Liver (tissue), 9 donors: ENCODE results near the gene PYM1. TPM values are rescaled to one million over a fixed set of nuclear protein-coding genes. Genes with fewer than 3 reads are reported as not detected.

Experiments
- DNase-seq: peaks from one replicate; pipeline ENCODE4 v3.0.0-alpha.2; 2017; ENCODE audit warnings: low spot score
- H3K27ac ChIP-seq, 2 donors: one replicate each; pipeline ENCODE4 v1.7.0; 2013; ENCODE audit warnings: inconsistent platforms in 2 of 2, low read length in 2 of 2, control low read depth in 1 of 2, low read depth in 1 of 2, mild to moderate bottlenecking in 1 of 2
- H3K27me3 ChIP-seq, 4 donors: one replicate each; pipeline versions ENCODE4 v1.6.1 to v1.7.0; 2013; ENCODE audit warnings: low read length in 3 of 4, inconsistent platforms in 1 of 4, mild to moderate bottlenecking in 1 of 4, moderate library complexity in 1 of 4; ENCODE audit not compliant: control insufficient read depth in 4 of 4, insufficient read depth in 4 of 4
- H3K36me3 ChIP-seq, 4 donors: one replicate each; pipeline versions ENCODE4 v1.6.1 to v1.7.0; 2013; ENCODE audit warnings: low read length in 3 of 4, mild to moderate bottlenecking in 3 of 4, low read depth in 1 of 4, moderate library complexity in 1 of 4; ENCODE audit not compliant: control insufficient read depth in 4 of 4, insufficient read depth in 3 of 4
- H3K4me1 ChIP-seq, 4 donors: one replicate each; pipeline versions ENCODE4 v1.6.1 to v1.7.0; 2013; ENCODE audit warnings: low read length in 3 of 4, mild to moderate bottlenecking in 3 of 4, moderate library complexity in 1 of 4; ENCODE audit not compliant: control insufficient read depth in 4 of 4, insufficient read depth in 4 of 4
- H3K4me3 ChIP-seq, 3 donors: one replicate each; pipeline versions ENCODE4 v1.6.1 to v1.7.0; 2013; ENCODE audit warnings: low read length in 3 of 3, control low read depth in 1 of 3, low read depth in 1 of 3, mild to moderate bottlenecking in 1 of 3
- H3K9ac ChIP-seq, 2 donors: one replicate each; pipeline ENCODE4 v1.7.0; 2013; ENCODE audit warnings: low read length in 2 of 2, mild to moderate bottlenecking in 2 of 2, moderate library complexity in 2 of 2, control low read depth in 1 of 2, low read depth in 1 of 2
- H3K9me3 ChIP-seq, 4 donors: one replicate each; pipeline versions ENCODE4 v1.6.1 to v1.7.0; 2013; ENCODE audit warnings: low read length in 3 of 4; ENCODE audit not compliant: control insufficient read depth in 4 of 4
- EGR1 ChIP-seq, 2 donors: IDR thresholded peaks; 2 replicates each; pipeline ENCODE4 v1.6.1; 2016 to 2018; ENCODE audit warnings: antibody characterized with exemption in 2 of 2, low read depth in 2 of 2
- FOXA1 ChIP-seq: IDR thresholded peaks from 2 replicates; pipeline ENCODE4 v1.6.1; 2016; ENCODE audit warnings: antibody characterized with exemption
- FOXA2 ChIP-seq: IDR thresholded peaks from 2 replicates; pipeline ENCODE4 v1.6.1; 2016; ENCODE audit warnings: antibody characterized with exemption
- GABPA ChIP-seq, 2 donors: IDR thresholded peaks in 1 of 2; conservative IDR thresholded peaks in 1 of 2; 2 replicates each; pipeline ENCODE4 v1.6.1; 2016; ENCODE audit warnings: antibody characterized with exemption in 2 of 2, mild to moderate bottlenecking in 1 of 2, moderate library complexity in 1 of 2
- HNF4A ChIP-seq, 2 donors: conservative IDR thresholded peaks; 2 replicates each; pipeline ENCODE4 v1.6.1; 2016; ENCODE audit warnings: antibody characterized with exemption in 2 of 2, mild to moderate bottlenecking in 2 of 2
- HNF4G ChIP-seq: IDR thresholded peaks from 2 replicates; pipeline ENCODE4 v1.6.1; 2016; ENCODE audit warnings: antibody characterized with exemption
- NR2F2 ChIP-seq: IDR thresholded peaks from 2 replicates; pipeline ENCODE4 v1.6.1; 2016; ENCODE audit warnings: antibody characterized with exemption
- RAD21 ChIP-seq, 2 donors: IDR thresholded peaks; 2 replicates each; pipeline ENCODE4 v1.6.1; 2016; ENCODE audit warnings: antibody characterized with exemption in 2 of 2, mild to moderate bottlenecking in 2 of 2
- TAF1 ChIP-seq: conservative IDR thresholded peaks from 2 replicates; pipeline ENCODE4 v1.6.1; 2016; ENCODE audit warnings: antibody characterized with exemption, mild to moderate bottlenecking
- YY1 ChIP-seq: IDR thresholded peaks from 2 replicates; pipeline ENCODE4 v1.6.1; 2016; ENCODE audit warnings: antibody characterized with exemption, mild to moderate bottlenecking
- WGBS: extraction: QIAGEN DNeasy Blood & Tissue Kit; methylation state at CpG from one replicate; pipeline ENCODE4 v1.1.7; 2013; 5-methylcytosine and 5-hydroxymethylcytosine counted together
- polyA plus RNA-seq, 2 donors: library from polyadenylated mRNA; stranded (reverse) in 1 of 2; unstranded in 1 of 2; fragments of 200-250 nt in 1 of 2; fragments of >200 nt in 1 of 2; fragmentation: Nextera tagmentation in 1 of 2; extraction: Ambion mirVana in 1 of 2; gene quantifications; one replicate each; pipeline versions ENCODE4 v1.2.1 to v1.2.3, GENCODE V29; 2013 to 2015
- total RNA-seq, 2 donors: library from RNA; depleted of rRNA; stranded (reverse); fragments of >200 nt; gene quantifications; one replicate each; pipeline ENCODE4 v1.2.3, GENCODE V29; 2014
- TF ChIP-seq, protein P1 (sequence below): fragments of 150-350 bp; IDR thresholded peaks from 2 replicates; pipeline ENCODE4 v1.5.1; 2017; ENCODE audit warnings: improper control_type of control experiment, low read depth, low read length; ENCODE audit not compliant: missing input control
- TF ChIP-seq, protein P2 (sequence below): IDR thresholded peaks from 2 replicates; pipeline ENCODE4 v1.6.1; 2016; ENCODE audit warnings: antibody characterized with exemption
- TF ChIP-seq, protein P3 (sequence below): IDR thresholded peaks from 2 replicates; pipeline ENCODE4 v1.6.1; 2016; ENCODE audit warnings: antibody characterized with exemption
- donor health status: healthy.
- donor health status: healthy.
- donor health status: healthy.
- donor health status: healthy.
- donor health status: healthy.

Gene PYM1
- total and polyA plus RNA-seq, 4 donors: 16.7 to 29.4 (median 21.3) TPM

DNA sequence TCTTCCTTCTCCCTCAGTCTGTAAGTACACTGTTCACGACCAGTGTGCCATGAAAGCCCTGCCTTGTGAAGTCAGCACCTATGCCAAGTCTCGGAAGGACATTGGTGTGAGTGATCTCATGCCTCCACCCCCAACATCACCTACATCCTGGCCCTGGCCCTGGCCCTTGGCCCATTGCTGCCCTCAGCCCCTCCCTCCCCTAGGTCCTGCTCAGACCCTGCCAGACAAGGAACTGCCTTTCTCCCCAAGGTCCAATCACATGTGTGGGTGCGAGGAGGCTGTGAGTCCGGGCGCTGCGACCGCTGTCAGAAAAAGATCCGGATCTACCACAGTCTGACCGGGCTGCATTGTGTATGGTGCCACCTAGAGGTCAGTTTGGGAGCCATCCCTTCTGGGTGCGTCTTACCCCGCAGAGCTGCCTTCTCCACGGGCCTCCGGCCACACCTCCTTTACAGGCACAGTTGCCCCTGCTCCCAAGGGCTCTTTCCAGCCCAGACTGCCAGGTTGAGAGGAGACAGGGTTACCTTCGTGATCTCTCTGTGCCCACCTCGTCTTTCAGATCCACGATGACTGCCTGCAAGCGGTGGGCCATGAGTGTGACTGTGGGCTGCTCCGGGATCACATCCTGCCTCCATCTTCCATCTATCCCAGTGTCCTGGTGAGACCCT, 12.5 kb upstream of the PYM1 start (continued):
- TF ChIP-seq, protein P1, sequence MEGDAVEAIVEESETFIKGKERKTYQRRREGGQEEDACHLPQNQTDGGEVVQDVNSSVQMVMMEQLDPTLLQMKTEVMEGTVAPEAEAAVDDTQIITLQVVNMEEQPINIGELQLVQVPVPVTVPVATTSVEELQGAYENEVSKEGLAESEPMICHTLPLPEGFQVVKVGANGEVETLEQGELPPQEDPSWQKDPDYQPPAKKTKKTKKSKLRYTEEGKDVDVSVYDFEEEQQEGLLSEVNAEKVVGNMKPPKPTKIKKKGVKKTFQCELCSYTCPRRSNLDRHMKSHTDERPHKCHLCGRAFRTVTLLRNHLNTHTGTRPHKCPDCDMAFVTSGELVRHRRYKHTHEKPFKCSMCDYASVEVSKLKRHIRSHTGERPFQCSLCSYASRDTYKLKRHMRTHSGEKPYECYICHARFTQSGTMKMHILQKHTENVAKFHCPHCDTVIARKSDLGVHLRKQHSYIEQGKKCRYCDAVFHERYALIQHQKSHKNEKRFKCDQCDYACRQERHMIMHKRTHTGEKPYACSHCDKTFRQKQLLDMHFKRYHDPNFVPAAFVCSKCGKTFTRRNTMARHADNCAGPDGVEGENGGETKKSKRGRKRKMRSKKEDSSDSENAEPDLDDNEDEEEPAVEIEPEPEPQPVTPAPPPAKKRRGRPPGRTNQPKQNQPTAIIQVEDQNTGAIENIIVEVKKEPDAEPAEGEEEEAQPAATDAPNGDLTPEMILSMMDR: peak; percentile 86

DNA sequence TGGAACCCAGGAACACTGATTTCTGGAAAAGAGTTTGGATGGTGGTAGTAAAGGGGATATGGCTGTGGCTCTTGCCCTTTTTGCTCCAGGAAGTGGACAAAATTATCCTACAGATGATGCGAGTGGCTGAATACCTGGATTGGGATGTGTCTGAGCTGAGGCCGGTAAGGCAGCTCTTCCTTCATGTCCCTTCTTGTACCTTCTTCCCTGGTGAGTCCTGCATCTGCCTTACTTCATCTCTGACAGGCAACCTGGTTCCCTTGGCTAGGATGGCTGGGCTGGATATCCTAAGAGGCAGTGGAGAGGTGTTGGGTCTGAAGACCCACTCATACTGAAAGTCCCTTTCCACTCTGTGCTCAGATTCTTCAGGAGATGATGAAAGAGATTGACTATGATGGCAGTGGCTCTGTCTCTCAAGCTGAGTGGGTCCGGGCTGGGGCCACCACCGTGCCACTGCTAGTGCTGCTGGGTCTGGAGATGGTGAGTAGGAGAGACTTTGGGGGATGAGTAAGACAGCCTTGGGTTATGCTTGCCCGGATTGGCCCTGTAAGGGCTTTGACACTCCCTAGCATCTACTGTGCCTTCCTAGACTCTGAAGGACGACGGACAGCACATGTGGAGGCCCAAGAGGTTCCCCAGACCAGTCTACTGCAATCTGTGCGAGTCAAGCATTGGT, 11.3 kb upstream of the PYM1 start:
- Histone ChIP-seq H3K36me3 (no peaks in the 10 kb centered on the region), H3K4me1 (peaks cover 0 to 7% (median 5%) of the 10 kb centered on the region in 4 donors)

DNA sequence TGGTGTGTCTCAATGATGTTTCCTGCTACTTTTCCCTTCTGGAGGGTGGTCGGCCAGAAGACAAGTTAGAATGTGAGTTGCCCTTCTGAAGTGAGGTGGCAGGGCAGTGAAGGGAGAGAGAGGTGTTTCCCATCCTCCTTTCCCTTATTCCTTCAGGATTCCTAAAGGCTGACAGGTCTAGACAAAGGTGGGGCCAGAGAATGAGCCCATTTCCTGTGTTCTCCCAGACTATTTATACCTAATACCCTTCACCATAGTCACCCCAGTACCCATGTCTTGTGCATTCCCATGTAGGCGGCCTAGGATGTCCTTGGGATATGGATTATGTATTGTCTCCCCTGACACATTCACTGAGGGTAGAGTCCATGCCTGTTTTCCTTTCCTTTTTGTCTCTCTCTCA, 10.3 kb upstream of the PYM1 start:
- no peak overlapping the region for H3K9ac ChIP-seq
- no peaks in the 10 kb centered on the region for H3K36me3 ChIP-seq

More for the DNA sequence above, 11.3 kb upstream of the PYM1 start:
- DNase-seq: no peak
- TF ChIP-seq, protein P2, sequence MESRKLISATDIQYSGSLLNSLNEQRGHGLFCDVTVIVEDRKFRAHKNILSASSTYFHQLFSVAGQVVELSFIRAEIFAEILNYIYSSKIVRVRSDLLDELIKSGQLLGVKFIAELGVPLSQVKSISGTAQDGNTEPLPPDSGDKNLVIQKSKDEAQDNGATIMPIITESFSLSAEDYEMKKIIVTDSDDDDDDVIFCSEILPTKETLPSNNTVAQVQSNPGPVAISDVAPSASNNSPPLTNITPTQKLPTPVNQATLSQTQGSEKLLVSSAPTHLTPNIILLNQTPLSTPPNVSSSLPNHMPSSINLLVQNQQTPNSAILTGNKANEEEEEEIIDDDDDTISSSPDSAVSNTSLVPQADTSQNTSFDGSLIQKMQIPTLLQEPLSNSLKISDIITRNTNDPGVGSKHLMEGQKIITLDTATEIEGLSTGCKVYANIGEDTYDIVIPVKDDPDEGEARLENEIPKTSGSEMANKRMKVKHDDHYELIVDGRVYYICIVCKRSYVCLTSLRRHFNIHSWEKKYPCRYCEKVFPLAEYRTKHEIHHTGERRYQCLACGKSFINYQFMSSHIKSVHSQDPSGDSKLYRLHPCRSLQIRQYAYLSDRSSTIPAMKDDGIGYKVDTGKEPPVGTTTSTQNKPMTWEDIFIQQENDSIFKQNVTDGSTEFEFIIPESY: no peak
- TF ChIP-seq RAD21 (IDR thresholded peaks at IDR 0.05) (no peak), HNF4A (conservative IDR thresholded peaks at IDR 0.05) (no peak), FOXA2 (no peak), NR2F2 (no peak), HNF4G (no peak), EGR1 (IDR thresholded peaks at IDR 0.05; ENCODE audit: low read depth in 2 of 2) (no peak), YY1 (no peak), GABPA (IDR thresholded peaks at IDR 0.05 in 1 of 2, conservative IDR thresholded peaks at IDR 0.05 in 1 of 2) (no peak), FOXA1 (no peak), TAF1 (no peak)
- TF ChIP-seq, protein P3, sequence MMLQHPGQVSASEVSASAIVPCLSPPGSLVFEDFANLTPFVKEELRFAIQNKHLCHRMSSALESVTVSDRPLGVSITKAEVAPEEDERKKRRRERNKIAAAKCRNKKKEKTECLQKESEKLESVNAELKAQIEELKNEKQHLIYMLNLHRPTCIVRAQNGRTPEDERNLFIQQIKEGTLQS: no peak
- TF ChIP-seq, protein P1: no peak
- Histone ChIP-seq H3K9me3 (no peaks in the 10 kb centered on the region), H3K9ac (no peak overlapping the region), H3K4me3 (no peak overlapping the region), H3K27ac (no peak overlapping the region), H3K27me3 (no peaks in the 10 kb centered on the region)
- WGBS: 94% methylated on average over 8 of the region's 8 CpGs

More for the DNA sequence above, 10.3 kb upstream of the PYM1 start:
- TF ChIP-seq, protein P2: no peak
- Histone ChIP-seq H3K27me3 (no peaks in the 10 kb centered on the region), H3K4me1 (peaks cover 0 to 7% (median 5%) of the 10 kb centered on the region in 4 donors), H3K9me3 (no peaks in the 10 kb centered on the region), H3K27ac (no peak overlapping the region), H3K4me3 (no peak overlapping the region)
- DNase-seq: no peak
- 84% methylated on average over 2 of the region's 2 CpGs for WGBS
